Tongue (tissue), 2 donors: ENCODE data around the gene CTBP1. TPM values are rescaled to one million over a fixed set of nuclear protein-coding genes. Genes with fewer than 3 reads are reported as not detected.

Experiments
- DNase-seq: peaks from one replicate; pipeline ENCODE4 v3.0.0-alpha.2; 2015
- total RNA-seq: library from RNA; depleted of rRNA; stranded (reverse); fragments of >200 nt; gene quantifications from one replicate; pipeline ENCODE4 v1.2.3, GENCODE V29; 2014

The CTBP1 gene
- total RNA-seq, 1 donor from 2014 or later: 193 TPM

DNA sequence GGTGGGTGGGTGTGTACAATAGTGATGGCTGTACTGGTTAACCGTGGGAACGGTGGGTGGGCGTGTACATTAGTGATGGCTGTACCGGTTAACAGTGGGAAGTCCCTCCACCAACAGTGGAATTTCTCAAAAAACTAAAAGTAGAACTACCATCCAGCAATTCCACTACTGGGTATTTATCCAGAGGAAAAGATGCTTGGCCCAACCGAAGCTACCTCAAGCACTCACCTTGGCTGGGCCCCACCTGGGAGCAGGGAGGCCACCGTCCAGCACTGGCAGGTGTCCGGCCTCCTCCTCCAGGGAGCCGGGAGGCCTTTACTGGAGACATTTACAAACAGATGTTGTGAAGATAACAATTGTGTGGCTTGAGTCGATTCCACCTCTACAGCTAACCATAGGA is 34.8 kb upstream of the CTBP1 start:
- no peak for DNase-seq

DNA sequence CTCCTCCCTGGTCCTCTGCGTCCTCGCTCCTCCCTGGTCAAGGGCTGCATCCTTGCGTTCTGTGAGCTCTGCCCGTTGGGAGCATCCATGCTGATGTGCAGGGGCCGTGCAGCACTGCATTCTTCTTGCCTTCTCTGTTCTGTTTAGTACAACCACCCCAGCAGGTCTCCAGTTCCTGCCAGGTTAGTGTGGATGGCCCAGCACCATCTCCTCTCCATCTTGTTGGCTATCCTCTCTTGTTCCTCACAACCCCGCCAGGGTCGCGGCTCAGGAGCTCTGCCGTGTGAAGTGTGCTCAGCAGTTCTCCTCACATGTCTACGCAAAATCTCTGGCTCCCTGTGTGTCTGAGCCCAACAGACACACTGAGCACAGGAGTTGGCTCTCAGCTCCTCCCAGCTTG is 30.3 kb upstream of the CTBP1 start:
- DNase-seq: no peak

DNA sequence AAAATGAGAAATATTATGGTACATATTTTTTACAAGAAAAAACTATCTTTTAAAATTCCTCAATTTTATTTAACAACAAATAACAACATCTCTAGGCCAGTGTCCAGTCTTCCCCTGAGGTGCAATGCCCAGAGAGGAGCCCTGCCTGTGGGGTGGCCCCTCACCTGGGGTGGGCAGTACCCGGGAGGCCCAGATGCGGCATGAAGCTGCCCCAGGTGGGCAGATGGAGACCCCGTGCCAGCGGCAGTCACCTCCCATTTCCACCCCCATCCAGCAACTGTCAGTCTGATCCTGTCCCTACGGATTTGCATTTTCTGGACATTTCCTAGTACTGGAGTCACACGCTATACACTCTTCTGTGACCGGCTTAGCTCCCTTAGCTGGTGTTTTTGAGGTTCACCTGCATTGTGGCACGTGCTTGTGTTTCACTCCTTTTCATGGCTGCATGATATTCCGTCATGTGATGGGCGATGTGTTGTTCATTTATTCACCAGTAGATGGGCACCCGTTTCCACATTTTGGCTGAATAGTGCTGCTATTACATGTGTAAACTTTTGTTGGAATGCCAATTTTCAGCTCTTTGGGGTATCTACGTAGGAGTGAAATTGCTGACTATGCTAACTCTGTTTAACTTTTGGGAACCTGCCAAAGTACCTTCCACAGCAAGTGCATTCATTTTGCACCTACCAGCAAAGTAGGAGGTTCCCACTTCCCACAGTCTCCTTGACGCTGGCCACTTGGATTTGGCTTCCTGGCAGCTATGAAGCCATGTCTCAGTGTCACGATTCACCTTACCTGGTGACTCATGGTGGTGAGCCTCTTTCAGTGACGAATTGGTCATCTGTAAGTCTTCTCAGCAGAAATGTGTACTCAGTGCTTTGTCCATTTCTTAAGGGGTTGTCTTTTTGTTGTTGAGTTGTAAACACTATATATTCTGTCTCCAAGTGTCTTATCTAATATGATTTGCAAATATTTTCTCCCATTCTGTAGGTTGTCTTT is 29.0 kb upstream of the CTBP1 start:
- DNase-seq: no peak

DNA sequence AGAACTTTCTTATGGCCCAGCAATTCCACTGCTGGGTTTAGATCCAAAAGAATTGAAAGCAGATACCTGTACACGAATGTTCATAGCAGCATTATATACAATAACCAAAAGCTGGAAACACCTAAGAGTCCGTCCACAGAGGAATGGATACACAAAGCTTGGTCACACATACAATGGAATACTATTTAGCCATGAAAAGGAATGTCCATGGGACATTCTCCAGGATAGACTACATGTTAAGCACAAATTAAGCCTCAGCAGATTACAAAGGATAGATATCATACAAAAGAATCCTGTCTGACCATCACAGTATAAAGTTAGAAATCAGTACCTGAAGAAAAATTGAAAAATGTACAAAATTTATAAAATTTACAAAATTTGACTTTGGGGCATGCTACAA is 28.1 kb upstream of the CTBP1 start:
- no peak for DNase-seq

DNA sequence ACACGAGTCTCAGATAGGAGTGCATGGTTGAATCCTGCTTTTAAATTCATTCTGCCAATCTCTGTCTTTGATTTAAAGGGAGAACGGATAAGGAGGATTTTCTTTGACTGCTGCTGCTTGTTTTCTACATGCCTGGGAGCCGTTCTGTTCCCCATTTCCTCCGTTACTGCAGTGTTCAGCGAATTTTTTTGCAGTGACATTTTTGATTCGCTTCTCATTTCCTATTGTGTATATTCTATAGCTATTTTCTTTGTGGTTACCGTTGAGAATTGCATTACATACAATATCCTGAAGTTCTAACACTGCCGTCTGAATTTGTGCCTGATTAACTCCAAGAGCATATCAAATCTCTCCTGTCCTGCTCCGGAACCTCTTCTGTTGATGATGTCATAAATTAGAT is 25.9 kb upstream of the CTBP1 start:
- no peak for DNase-seq

DNA sequence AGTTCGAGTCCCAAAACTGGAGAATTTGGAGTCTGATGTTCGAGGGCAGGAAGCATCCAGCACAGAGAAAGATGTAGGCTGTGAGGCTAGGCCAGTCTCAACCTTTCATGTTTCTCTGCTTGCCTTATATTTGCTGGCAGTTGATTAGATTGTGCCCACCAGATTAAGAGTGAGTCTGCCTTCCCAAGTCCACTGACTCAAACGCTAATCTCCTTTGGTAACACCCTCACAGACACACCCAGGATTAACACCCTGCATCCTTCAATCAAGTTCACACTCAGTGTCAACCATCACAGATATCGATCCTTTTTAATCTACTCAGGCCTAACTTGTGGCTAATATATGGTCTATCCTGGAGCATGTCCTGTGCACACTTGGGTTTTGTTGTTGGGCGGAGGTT is 22.8 kb upstream of the CTBP1 start:
- DNase-seq: no peak

DNA sequence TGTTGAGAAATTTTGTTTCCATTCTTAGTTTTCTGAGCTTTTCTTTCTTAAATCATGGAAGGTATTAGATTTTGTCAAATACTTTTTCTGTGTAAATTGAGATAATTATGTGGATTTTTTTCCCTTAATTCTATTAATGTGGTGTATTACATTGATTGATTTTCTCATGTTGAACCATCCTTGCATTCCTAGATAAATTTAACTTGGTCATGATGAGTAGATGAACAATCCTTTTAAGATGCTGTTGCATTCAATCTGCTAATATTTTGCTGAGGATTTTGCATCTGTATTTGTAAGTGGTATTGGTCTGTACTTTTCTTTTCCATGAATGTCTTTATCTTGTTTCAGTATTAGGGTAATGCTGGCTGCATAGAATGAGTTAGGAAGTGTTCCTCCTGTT is 20.3 kb upstream of the CTBP1 start:
- no peak for DNase-seq

DNA sequence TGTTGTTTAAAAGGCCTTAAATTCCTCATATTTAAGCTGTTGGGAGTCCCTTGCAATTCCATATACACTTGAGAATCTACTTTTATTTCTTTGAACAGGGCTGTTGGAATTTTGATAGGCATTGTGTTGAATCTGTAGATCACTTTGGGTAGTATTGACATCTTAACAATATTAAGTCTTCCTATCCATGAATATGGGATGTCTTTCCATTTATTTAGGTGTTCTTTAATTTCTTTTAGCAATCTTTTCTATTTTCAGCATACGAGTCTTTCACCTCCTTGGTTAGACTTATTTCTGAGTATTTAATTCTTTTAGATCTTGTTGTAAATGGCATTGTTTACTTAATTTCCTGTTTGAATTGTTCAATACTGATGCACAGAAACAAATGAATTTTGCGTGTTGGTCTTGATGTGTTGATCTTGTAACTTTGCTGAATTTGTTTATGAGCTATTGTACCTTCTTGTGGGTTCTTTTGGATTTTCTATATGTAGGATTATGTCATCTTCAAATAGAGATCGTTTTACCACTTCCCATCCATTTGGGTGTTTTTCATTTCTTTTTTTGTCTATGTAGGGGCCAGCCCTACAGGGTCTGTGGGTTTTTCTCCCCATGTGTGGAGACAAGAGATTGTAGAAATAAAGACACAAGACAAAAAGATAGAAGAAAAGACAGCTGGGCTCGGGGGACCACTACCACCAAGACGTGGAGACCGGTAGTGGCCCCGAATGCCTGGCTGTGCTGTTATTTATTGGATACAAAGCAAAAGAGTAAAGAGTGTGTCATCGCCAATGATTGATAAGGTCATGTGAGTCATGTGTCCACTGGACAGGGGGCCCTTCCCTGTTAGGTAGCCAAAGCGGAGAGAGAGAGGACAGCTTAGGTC is 18.2 kb upstream of the CTBP1 start:
- no peak for DNase-seq

DNA sequence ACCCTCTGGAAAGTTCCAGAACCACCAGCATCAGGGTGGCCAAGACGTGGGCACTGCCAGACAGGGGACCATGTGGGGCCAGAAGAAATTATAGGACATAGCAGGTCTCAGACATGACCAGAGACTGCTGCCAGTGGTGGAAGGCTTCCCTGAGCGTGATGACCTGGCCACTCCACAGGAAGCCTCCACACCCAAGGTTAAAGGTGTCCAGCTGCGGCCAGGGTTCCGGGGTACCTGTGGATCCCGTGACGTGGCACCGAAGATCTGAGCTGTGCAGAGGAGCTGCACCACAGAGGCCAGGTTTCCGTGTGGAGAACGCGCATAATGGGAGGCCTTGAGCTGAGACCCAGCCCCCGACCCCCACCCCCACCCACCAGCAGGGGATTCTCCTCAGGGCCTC is 16.4 kb upstream of the CTBP1 start:
- DNase-seq: no peak

DNA sequence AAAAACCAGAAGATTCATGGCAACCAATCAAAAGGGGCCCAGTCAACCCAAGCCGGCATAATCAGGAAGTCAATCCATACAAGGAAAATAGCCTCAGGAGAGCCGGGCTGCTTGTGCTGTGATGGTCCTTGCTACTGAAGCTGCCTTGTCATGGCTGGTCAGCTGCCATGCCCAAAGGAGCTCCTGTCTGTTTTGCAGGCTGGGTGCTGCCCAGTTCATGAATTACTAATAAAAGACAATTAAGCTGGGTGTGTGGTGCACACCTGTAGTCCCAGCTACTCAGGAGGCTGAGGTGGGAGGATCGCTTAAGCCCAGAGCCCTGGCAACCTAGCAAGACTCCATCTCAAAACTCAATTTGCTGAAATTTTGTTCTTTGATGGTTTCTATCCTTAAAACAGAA is 16.0 kb upstream of the CTBP1 start:
- no peak for DNase-seq

DNA sequence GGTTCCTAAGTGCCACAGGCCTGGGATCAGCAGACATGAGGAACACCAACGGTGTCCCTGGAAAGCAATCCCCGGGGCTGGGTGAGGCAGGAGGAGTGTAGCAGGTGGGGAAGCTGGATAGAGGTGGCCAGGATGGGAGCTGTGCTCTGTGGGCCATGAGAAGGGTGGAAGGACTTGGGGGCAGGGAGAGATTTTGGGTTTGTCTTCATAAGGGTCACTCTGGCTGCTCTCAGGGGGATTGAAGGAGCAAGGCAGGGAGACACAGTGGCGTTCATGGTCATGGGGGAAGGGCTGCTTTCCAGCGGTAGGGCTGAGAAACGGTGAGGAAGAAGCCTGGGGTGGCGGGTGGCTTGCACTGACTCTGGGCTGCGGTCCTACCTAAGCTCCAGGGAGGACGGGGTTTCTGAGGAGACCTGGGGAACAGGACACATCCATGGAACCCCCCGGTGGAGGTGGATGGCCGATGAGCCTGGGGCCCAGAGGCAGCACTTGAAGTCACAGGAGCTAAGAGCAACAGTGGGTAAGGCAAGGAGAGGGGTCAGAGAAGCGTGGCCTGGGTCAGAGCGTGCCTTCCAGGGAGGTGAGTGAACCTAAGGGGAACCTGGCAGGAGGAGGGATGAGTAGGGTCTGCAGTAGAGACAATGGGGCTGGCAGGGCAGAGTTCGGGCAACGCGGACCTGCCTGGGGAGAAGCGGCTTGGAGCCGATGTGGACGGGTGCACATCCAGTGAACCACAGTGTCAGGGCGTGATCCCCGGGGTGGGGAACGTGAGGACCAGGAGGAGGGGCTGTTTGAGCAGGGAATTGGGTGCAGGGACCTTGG is 12.4 kb upstream of the CTBP1 start:
- DNase-seq: no peak

DNA sequence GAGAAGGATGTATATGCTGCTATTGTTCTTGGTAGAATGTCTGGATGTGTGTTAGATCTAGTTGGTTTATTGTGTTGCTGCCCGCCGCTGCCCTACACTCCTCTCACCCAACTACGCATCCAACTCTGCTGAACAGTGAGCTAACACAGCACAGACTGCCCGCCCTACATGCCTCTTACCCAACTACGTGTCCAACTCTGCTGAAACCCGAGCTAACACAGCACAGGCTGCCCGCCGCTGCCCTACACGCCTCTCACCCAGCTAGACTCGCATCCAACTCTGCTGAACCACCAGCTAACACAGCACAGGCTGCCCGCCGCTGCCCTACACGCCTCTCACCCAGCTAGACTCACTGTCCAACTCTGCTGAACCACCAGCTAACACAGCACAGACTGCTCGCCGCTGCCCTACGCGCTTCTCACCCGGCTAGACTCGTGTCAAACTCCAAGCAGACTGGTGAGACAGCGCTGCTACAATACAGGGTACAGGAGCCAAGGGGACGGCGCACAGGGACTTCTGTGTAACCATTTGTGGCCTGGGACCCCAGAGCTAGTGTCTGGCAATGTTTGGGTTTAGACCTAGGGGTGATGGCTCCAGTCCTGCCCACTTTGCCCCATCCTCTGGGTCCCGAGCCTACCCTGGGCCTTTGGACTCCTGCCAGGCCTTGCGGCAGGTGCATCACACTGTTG is 11.6 kb upstream of the CTBP1 start:
- no peak for DNase-seq

DNA sequence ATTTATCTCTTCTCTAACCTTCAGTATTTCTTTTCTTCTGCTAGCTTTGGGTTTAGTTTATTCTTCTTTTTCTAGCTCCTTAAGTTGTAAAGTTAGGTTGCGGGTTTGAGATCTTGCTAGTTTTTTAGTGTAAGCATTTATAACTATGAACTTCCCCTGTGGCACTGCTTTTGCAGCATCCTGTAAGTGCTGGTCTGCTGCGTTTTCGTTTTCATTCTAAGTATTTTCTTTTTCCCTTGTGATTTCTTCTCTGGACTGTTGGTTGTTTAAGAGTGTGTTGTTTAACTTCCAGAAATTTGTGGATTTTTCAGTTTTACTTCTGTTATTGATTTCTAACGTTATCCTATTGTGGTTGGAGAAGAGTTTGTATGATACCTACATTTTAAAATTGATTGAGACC is 11.0 kb upstream of the CTBP1 start:
- DNase-seq: no peak

DNA sequence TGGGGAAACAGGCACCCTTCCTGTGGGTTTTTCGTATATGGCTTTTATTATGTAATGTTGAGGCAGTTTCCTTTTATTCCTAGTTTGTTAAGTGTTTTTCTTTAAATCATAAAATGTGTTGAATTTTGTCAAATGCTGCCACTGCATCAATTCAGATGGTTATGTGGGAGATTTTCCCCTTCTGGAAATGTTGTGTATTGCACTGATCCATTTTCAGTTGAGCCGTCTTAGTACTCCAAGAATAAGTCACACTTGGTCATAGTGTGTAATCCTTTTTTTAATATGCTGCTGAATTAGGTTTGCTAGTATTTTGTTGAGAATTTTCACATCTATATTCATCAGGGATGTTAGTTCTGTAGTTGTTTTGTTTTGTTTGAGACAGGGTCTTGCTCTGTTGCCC is 9.5 kb upstream of the CTBP1 start:
- no peak for DNase-seq

DNA sequence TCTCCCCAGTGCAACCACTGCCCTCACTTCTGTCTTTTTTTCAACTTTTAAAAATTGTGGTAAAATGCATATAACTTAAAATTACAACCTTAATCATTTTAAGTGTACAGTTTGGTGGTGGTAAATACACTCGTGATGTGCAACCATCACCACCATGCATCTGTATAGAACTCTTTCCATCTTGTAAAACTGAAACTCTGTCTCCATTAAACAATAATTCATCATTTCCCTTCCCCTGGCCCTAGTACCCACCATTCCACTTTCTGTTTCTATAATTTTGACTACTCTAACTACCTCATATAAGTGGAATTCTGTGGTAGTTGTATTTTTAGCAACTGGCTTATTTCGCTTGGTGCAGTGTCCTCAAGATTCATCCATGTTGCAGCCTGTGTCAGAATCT is 6.8 kb upstream of the CTBP1 start:
- DNase-seq: no peak

DNA sequence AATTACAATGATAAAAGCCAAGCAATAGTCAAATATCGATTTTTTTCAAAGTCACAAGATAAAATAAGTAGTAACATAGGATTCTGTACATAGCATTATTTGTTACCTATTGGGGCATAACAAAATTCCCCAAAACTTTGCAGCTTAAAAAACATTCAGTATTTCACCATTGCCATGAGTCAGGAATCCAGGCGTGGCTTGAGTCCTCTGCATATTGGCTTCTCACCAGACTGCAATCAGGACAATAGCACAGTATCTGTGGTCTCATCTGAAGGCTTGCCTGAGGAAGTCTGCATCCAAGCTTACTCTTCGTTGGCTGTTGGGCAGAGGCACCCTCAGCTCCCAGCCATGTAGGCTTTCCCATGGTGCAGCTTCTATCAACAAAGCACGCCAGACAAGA is 6.2 kb upstream of the CTBP1 start:
- DNase-seq: no peak

DNA sequence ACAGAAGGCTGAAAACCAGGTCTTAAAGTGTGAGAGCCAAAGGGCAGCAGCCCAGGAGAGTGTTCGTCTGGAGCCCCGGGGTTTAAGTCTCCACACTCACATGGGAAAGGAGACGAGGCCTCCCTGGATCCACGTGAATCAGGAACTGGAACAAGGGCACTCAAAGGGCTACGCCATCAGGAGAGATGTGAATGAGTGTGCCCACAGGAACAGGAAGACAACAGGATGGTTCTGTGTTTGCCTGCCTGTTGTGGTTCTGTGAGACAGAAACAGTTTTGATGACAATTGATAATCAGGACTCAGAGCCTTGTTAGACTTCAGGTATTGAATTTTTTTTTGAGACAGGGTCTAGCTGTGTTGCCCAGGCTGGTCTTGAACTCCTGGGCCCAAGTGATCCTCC is 4.9 kb upstream of the CTBP1 start:
- no peak for DNase-seq

DNA sequence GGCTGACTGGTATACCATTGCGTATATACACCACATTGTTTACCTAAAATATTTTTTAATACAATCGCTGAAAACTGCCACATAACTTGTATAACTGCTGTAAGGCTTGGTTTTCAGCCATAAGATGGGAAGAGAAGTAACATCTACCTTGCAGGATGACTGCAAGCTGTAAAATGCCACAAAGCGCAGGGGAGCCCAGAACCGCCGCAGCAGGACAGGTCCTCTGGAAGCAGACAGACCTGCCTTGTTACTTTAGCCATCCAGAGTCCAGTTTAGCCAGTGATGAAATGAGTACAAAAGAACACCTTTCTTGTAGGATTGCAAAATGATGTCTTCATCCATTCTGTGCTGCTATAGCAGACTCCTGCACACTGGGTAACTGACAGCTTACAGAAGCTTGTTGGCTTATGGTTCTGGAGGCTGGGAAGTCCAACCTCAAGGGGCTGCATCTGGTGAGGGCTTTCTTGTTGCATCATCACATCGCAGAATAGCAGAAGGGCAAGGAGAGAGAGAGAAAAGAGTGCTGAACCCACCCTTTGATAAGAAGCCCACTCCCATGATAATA is 4.1 kb upstream of the CTBP1 start:
- no peak for DNase-seq

DNA sequence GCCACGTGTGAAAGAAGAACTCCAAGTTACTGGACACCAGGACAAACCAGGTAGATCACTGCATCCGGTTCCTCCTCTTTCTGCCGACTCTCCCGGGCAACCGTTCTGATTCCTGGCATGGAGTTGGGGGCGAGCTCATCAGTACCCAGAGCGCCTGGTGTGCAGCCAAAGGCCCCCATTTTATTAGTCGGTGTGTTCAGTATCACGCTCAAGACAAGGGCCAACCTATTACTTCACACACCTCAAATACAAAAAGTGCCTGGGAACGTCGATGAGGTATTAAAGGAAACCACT is 2.8 kb upstream of the CTBP1 start:
- DNase-seq: no peak

DNA sequence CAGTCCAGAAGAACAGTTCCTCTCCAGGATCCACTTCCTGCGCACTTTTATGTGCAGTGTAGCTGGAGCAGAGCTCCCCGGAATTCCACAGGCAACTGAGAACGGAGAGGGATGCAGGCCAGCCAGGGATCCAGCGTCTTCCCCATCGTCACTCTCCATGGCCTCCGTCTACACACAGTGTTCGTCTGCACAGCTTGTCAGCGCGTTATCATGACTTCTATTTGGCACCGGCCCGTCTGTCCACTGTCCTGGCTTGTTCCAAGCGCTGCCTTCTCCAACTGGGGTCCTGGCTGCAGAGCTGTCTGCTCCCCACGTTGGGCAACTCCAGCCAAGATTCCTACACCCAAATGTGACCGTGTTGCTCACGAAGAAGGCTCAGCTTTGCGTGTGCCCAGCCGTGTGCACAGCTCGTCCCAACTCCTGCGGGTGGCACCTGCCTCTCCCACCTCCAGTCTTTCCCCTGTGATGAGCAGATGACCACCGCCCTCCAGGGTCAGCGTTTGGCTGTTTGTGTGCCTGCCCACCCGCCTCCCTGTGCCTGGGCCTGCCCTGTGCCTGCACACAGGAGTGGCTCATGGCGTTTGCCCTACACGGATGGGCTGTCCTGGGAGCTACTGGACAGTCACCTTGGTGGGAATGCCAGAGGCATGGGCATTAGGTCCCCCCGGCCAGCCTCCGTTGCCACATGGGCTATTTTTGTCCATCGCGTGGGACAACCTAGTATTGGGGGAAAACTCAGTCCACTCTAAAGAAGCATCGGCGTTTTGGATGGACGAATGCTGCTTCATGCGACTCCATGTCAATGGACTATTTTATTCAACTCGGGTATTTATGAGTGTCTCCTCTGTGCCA is 2.2 kb upstream of the CTBP1 start:
- no peak for DNase-seq

DNA sequence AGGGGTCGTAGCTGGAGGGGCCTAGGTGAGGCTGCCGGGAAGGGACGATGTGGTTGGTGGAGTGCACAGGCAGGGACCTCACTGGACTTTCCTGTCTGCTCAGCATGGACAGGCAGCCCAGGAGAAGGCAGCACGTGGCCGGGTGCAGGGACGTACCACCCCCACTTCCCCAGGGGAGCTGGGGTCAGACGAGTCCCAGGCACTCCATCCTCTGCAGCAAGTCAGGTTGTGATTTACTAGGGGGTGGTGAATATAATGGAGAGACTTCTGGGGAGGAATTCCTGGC is 1.5 kb upstream of the CTBP1 start:
- no peak for DNase-seq
